Heart left ventricle (tissue), 16 donors: ENCODE data around the gene COL20A1. TPM values are rescaled to one million over a fixed set of nuclear protein-coding genes. Genes with fewer than 3 reads are reported as not detected.
A peak's percentile ranks its signal among the peaks of the same experiment; 100 is the strongest.
"Not testable (repeated sequence)": the region's sequence is repeated elsewhere in the genome, so short reads cannot be mapped to it uniquely, and the experiment has no call there.

Experiments
- ATAC-seq, 4 donors: fragments of 200-7000 bp; cut with Tn5 transposase; one replicate each; pipeline ENCODE4 v1.9.1; 2020 to 2022; ENCODE audit warnings: moderate library complexity in 4 of 4, mild to moderate bottlenecking in 3 of 4, moderate number of reproducible peaks in 1 of 4
- DNase-seq, 5 donors: peaks; one replicate each; pipeline ENCODE4 v3.0.0-alpha.2; 2020
- H3K27ac ChIP-seq, 12 donors: fragments of 200-600 bp; sonication (generic) in 4 of 12; one replicate each; pipeline versions ENCODE4 v1.5.0 to v1.8.0; 2016 to 2022; ENCODE audit warnings: mild to moderate bottlenecking in 2 of 12
- H3K27me3 ChIP-seq, 9 donors: fragments of 200-600 bp; sonication (generic) in 2 of 9; one replicate each; pipeline versions ENCODE4 v1.5.1 to v1.8.0; 2016 to 2022; ENCODE audit warnings: mild to moderate bottlenecking in 3 of 9
- H3K36me3 ChIP-seq, 9 donors: fragments of 200-600 bp; sonication (generic) in 2 of 9; one replicate each; pipeline versions ENCODE4 v1.5.0 to v1.8.0; 2018 to 2022; ENCODE audit warnings: mild to moderate bottlenecking in 2 of 9
- H3K4me1 ChIP-seq, 12 donors: fragments of 200-600 bp; sonication (generic) in 4 of 12; one replicate each; pipeline versions ENCODE4 v1.5.0 to v1.8.0; 2016 to 2022; ENCODE audit warnings: mild to moderate bottlenecking in 3 of 12
- H3K4me3 ChIP-seq, 12 donors: fragments of 200-600 bp; sonication (generic) in 4 of 12; one replicate each; pipeline versions ENCODE4 v1.5.0 to v1.8.0; 2017 to 2022; ENCODE audit warnings: mild to moderate bottlenecking in 9 of 12, moderate library complexity in 4 of 12
- H3K9me3 ChIP-seq, 12 donors: fragments of 200-600 bp; sonication (generic) in 4 of 12; one replicate each; pipeline versions ENCODE4 v1.5.0 to v1.8.0; 2016 to 2022; ENCODE audit warnings: mild to moderate bottlenecking in 1 of 12
- POLR2A ChIP-seq, 2 donors: fragments of 450-650 bp; IDR thresholded peaks; one replicate each; pipeline ENCODE4 v1.6.1; 2017; ENCODE audit warnings: antibody characterized with exemption in 2 of 2, mild to moderate bottlenecking in 2 of 2, moderate library complexity in 2 of 2
- WGBS, 4 donors: extraction: QIAGEN DNeasy Blood & Tissue Kit in 2 of 4; methylation state at CpG; one replicate each; pipeline versions ENCODE4 v1.1.5 to v1.1.7; 2013 to 2018; 5-methylcytosine and 5-hydroxymethylcytosine counted together
- intact Hi-C, 10 donors: fragments of 100-400 bp; cut with DNase I; formaldehyde crosslinking; loops; one replicate each; pipeline versions ENCODE4 v1.11.1 to v1.14.2; 2022
- polyA plus RNA-seq, 2 donors: library from polyadenylated mRNA; stranded (reverse); fragments of 200-250 nt; gene quantifications; one replicate each; pipeline ENCODE4 v1.2.3, GENCODE V29; 2013
- total RNA-seq, 9 donors: library from RNA; depleted of rRNA in 2 of 9; stranded (reverse); fragments of >200 nt in 2 of 9; fragmentation: NEBNext Ultra II Directional in 3 of 9; extraction: Animal tissue kit (Norgen Biotek cat#: 25700) in 3 of 9; gene quantifications; one replicate each; pipeline versions ENCODE4 v1.1.0 to v1.2.4, GENCODE V29; 2016 to 2023
- TF ChIP-seq, protein P1 (sequence below), 12 donors: fragments of 200-600 bp; sonication (generic) in 4 of 12; IDR thresholded peaks; one replicate each; pipeline versions ENCODE4 v1.5.0 to v1.8.0; 2018 to 2022; ENCODE audit warnings: antibody characterized with exemption in 12 of 12, mild to moderate bottlenecking in 5 of 12
- donor health status: ischemic (EF 13 %, LVEDD 7.1; RV severe dilation, severe dysfunction).
- donor health status: healthy with polysubstance abuse.
- donor health status: DM: no; HTN: yes; CAD: no.
- donor health status: DM: no; HTN: no; CAD: no.
- donor health status: ischemic (EF 25% LVEDD 6.9; RV normal size, moderate dysfunction).
- donor health status: ischemic (EF 25% LVEDD 5.7; RV mildly dilated, moderate dysfunction).
- donor health status: healthy.
- donor health status: DM: yes; HTN: yes; CAD: no.
- donor health status: ischemic (EF 35%, LVEDD 5.7; RV mildly dilated, moderate dysfunction).
- donor health status: nonischemic (EF 11% LVEDD 7.7; RV severe dilation, severe dysfunction).
- donor health status: DM: yes; HTN: yes; CAD: no.
- donor health status: PGD.
- donor health status: ischemic (EF 29% LVEDD 5.4; RV normal size, mild dysfunction).
- donor health status: nonischemic (EF 23%, LVEDD 6.1; RV moderate dilation, normal function).

Gene COL20A1
- total and polyA plus RNA-seq, 11 donors: not detected

- Histone ChIP-seq H3K27ac (no peak overlapping the region), H3K4me1 (no peaks in the 10 kb centered on the region), H3K4me3 (no peak overlapping the region), H3K36me3 (no peaks in the 10 kb centered on the region), H3K27me3 (peaks cover 8 to 58% (median 29%) of the 10 kb centered on the region in 9 donors), H3K9me3 (peaks cover 0 to 20% (median 6%) of the 10 kb centered on the region in 12 donors)
- WGBS, 4 donors: 95 to 99% (median 97%) methylated on average over 1 of the region's 1 CpG
- TF ChIP-seq, protein P1, sequence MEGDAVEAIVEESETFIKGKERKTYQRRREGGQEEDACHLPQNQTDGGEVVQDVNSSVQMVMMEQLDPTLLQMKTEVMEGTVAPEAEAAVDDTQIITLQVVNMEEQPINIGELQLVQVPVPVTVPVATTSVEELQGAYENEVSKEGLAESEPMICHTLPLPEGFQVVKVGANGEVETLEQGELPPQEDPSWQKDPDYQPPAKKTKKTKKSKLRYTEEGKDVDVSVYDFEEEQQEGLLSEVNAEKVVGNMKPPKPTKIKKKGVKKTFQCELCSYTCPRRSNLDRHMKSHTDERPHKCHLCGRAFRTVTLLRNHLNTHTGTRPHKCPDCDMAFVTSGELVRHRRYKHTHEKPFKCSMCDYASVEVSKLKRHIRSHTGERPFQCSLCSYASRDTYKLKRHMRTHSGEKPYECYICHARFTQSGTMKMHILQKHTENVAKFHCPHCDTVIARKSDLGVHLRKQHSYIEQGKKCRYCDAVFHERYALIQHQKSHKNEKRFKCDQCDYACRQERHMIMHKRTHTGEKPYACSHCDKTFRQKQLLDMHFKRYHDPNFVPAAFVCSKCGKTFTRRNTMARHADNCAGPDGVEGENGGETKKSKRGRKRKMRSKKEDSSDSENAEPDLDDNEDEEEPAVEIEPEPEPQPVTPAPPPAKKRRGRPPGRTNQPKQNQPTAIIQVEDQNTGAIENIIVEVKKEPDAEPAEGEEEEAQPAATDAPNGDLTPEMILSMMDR (IDR thresholded peaks at IDR 0.05): no peak
- TF ChIP-seq POLR2A (IDR thresholded peaks at IDR 0.05): no peak
- ATAC-seq (no peak), DNase-seq (no peak)
- intact Hi-C loops: no loop called here
Observed at GRCh38 chr20:63301671-63302070, 8.7 kb downstream of the COL20A1 start.

- Histone ChIP-seq H3K36me3 (no peaks in the 10 kb centered on the region), H3K4me3 (no peak overlapping the region), H3K9me3 (peaks cover 0 to 20% (median 6%) of the 10 kb centered on the region in 12 donors), H3K27me3 (peaks cover 6 to 58% (median 22%) of the 10 kb centered on the region in 9 donors), H3K27ac (no peak overlapping the region), H3K4me1 (no peaks in the 10 kb centered on the region)
- no peak for ATAC-seq
- DNase-seq: no peak
- TF ChIP-seq POLR2A (IDR thresholded peaks at IDR 0.05): no peak
- TF ChIP-seq, protein P1 (IDR thresholded peaks at IDR 0.05): no peak
- WGBS, 4 donors: 60 to 74% (median 67%) methylated on average over 5 of the region's 5 CpGs
- intact Hi-C loops: no loop called here
Observed at GRCh38 chr20:63303095-63303666, 10.2 kb downstream of the COL20A1 start.

DNA sequence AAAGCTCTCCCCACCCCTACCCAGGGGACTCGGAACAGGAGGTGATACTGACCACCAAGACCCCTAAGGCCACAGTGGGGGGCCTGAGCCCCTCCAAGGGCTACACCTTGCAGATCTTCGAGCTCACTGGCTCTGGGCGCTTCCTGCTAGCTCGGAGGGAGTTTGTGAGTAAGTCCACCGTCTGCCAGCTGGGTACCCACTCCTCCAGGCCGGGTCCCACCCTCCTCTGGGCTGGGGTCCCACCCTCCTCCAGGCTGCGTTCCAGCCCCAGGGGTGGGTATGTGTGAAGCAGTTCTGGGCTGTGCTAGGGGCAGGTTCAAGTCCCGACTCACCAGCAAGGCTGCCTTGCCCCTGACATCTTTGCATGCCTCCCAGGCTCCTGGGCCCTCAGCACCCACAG, 12.4 kb downstream of the COL20A1 start:
- no peak for ATAC-seq
- Histone ChIP-seq H3K9me3 (peaks cover 0 to 20% (median 6%) of the 10 kb centered on the region in 12 donors), H3K36me3 (no peaks in the 10 kb centered on the region), H3K27me3 (peaks cover 13 to 58% (median 31%) of the 10 kb centered on the region in 9 donors), H3K4me3 (no peak overlapping the region), H3K27ac (no peak overlapping the region), H3K4me1 (no peaks in the 10 kb centered on the region)
- intact Hi-C loops: no loop called here
- peak in 2 of 5 donors; percentile 9 to 25 for DNase-seq
- WGBS, 4 donors: 37 to 50% (median 45%) methylated on average over 4 to 8 of the region's 8 CpGs
- no peak for TF ChIP-seq POLR2A (IDR thresholded peaks at IDR 0.05)
- TF ChIP-seq, protein P1 (IDR thresholded peaks at IDR 0.05): no peak

GRCh38 chr20:63305933-63306672, 13.1 kb downstream of the COL20A1 start:
- ATAC-seq, H3K4me1 ChIP-seq, H3K4me3 ChIP-seq, H3K27ac ChIP-seq, intact Hi-C loops, H3K36me3 ChIP-seq: not testable (repeated sequence)
- Histone ChIP-seq H3K9me3 (peaks cover 0 to 16% (median 6%) of the 10 kb centered on the region in 12 donors), H3K27me3 (peaks cover 13 to 56% (median 31%) of the 10 kb centered on the region in 9 donors)
- 77 to 80% (median 79%) methylated on average over 20 to 24 of the region's 30 CpGs for WGBS, 4 donors
- DNase-seq: peak in 2 of 5 donors; percentile 10 to 20
